Activated T-cell treated with anti-CD3 and anti-CD28 coated beads, Interleukin-2, amount 50 U/mL, for 24 hours (primary cell): ENCODE data around the gene SPEF2.
"Not testable (repeated sequence)": the region's sequence is repeated elsewhere in the genome, so short reads cannot be mapped to it uniquely, and the experiment has no call there.

Source experiments
- DNase-seq: peaks from one replicate; pipeline ENCODE4 v3.0.0-alpha.2; 2020
- H3K27ac Mint-ChIP-seq: 2 replicates; pipeline ENCODE4 v1.8.0; 2020; ENCODE audit warnings: mild to moderate bottlenecking, mixed read lengths
- H3K27me3 Mint-ChIP-seq: 2 replicates; pipeline ENCODE4 v1.8.0; 2020; ENCODE audit warnings: mixed read lengths
- H3K36me3 Mint-ChIP-seq: 2 replicates; pipeline ENCODE4 v1.8.0; 2020; ENCODE audit warnings: low read depth, mixed read lengths
- H3K4me1 Mint-ChIP-seq: 2 replicates; pipeline ENCODE4 v1.8.0; 2020; ENCODE audit warnings: low read depth, mixed read lengths
- H3K4me3 Mint-ChIP-seq: 2 replicates; pipeline ENCODE4 v1.8.0; 2020; ENCODE audit warnings: mild to moderate bottlenecking, moderate library complexity, mixed read lengths
- H3K9me3 Mint-ChIP-seq: 2 replicates; pipeline ENCODE4 v1.8.0; 2020; ENCODE audit warnings: mixed read lengths

Gene SPEF2

GRCh38 chr5:35847961-35848360, 230.3 kb downstream of the SPEF2 start:
- peaks cover 54% of the 10 kb centered on the region for H3K9me3 Mint-ChIP-seq
- H3K27me3 Mint-ChIP-seq: no peaks in the 10 kb centered on the region
- peaks cover 52% of the 10 kb centered on the region for H3K4me1 Mint-ChIP-seq
- DNase-seq: no peak
- H3K36me3 Mint-ChIP-seq: peaks cover 90% of the 10 kb centered on the region
- H3K4me3 Mint-ChIP-seq: no peak overlapping the region
- no peak overlapping the region for H3K27ac Mint-ChIP-seq

GRCh38 chr5:35849860-35850259, 232.2 kb downstream of the SPEF2 start:
- peaks cover 90% of the 10 kb centered on the region for H3K36me3 Mint-ChIP-seq
- H3K27me3 Mint-ChIP-seq: no peaks in the 10 kb centered on the region
- H3K9me3 Mint-ChIP-seq: peaks cover 37% of the 10 kb centered on the region
- H3K4me1 Mint-ChIP-seq: peaks cover 67% of the 10 kb centered on the region
- H3K27ac Mint-ChIP-seq: peak overlapping the region; percentile 63
- no peak for DNase-seq
- no peak overlapping the region for H3K4me3 Mint-ChIP-seq

- peaks cover 28% of the 10 kb centered on the region for H3K9me3 Mint-ChIP-seq
- peak overlapping the region; percentile 100 for H3K27ac Mint-ChIP-seq
- no peak for DNase-seq
- H3K4me3 Mint-ChIP-seq: peak overlapping the region; percentile 92
- no peaks in the 10 kb centered on the region for H3K27me3 Mint-ChIP-seq
- H3K36me3 Mint-ChIP-seq: peaks cover 89% of the 10 kb centered on the region
- H3K4me1 Mint-ChIP-seq: peaks cover 79% of the 10 kb centered on the region
Measured at GRCh38 chr5:35850967-35851680, 233.5 kb downstream of the SPEF2 start.

- no peaks in the 10 kb centered on the region for H3K27me3 Mint-ChIP-seq
- H3K36me3 Mint-ChIP-seq: peaks cover 84% of the 10 kb centered on the region
- DNase-seq: peak; percentile 77
- H3K9me3 Mint-ChIP-seq: peaks cover 19% of the 10 kb centered on the region
- peak overlapping the region; percentile 92 for H3K4me3 Mint-ChIP-seq
- H3K4me1 Mint-ChIP-seq: peaks cover 84% of the 10 kb centered on the region
- H3K27ac Mint-ChIP-seq: peak overlapping the region; percentile 100
Measured at GRCh38 chr5:35852084-35852734, 234.5 kb downstream of the SPEF2 start.

- DNase-seq: no peak
- peak overlapping the region; percentile 92 for H3K4me3 Mint-ChIP-seq
- no peaks in the 10 kb centered on the region for H3K27me3 Mint-ChIP-seq
- peaks cover 13% of the 10 kb centered on the region for H3K9me3 Mint-ChIP-seq
- peaks cover 84% of the 10 kb centered on the region for H3K36me3 Mint-ChIP-seq
- H3K4me1 Mint-ChIP-seq: peaks cover 87% of the 10 kb centered on the region
- peak overlapping the region; percentile 100 for H3K27ac Mint-ChIP-seq
Measured at GRCh38 chr5:35852773-35853172, 235.1 kb downstream of the SPEF2 start.

- peaks cover 87% of the 10 kb centered on the region for H3K4me1 Mint-ChIP-seq
- peaks cover 81% of the 10 kb centered on the region for H3K36me3 Mint-ChIP-seq
- peak overlapping the region; percentile 100 for H3K27ac Mint-ChIP-seq
Measured at GRCh38 chr5:35853631-35854030, 236.0 kb downstream of the SPEF2 start.

GRCh38 chr5:35854248-35854647, 236.6 kb downstream of the SPEF2 start:
- H3K4me1 Mint-ChIP-seq: peaks cover 91% of the 10 kb centered on the region
- DNase-seq: no peak
- peak overlapping the region; percentile 92 for H3K4me3 Mint-ChIP-seq
- H3K36me3 Mint-ChIP-seq: peaks cover 85% of the 10 kb centered on the region
- no peaks in the 10 kb centered on the region for H3K27me3 Mint-ChIP-seq
- H3K27ac Mint-ChIP-seq: peak overlapping the region; percentile 100
- peaks cover 7% of the 10 kb centered on the region for H3K9me3 Mint-ChIP-seq

More at GRCh38 chr5:35853631-35854030, 236.0 kb downstream of the SPEF2 start:
- Mint-ChIP-seq H3K27me3 (no peaks in the 10 kb centered on the region), H3K4me3 (peak overlapping the region; percentile 92), H3K9me3 (peaks cover 9% of the 10 kb centered on the region)
- peak; percentile 72 for DNase-seq

- Mint-ChIP-seq H3K27me3 (no peaks in the 10 kb centered on the region), H3K9me3 (peaks cover 5% of the 10 kb centered on the region), H3K36me3 (peaks cover 88% of the 10 kb centered on the region), H3K27ac (peak overlapping the region; percentile 100), H3K4me3 (peak overlapping the region; percentile 92), H3K4me1 (peaks cover 94% of the 10 kb centered on the region)
- no peak for DNase-seq
Measured at GRCh38 chr5:35855187-35855586, 237.5 kb downstream of the SPEF2 start.

GRCh38 chr5:35856186-35856764, 238.6 kb downstream of the SPEF2 start:
- not testable (repeated sequence) for H3K9me3 Mint-ChIP-seq, H3K27me3 Mint-ChIP-seq
- Mint-ChIP-seq H3K4me1 (peaks cover 94% of the 10 kb centered on the region), H3K4me3 (peak overlapping the region; percentile 92), H3K36me3 (peaks cover 88% of the 10 kb centered on the region), H3K27ac (peak overlapping the region; percentile 100)
- DNase-seq: peak; percentile 62

- H3K36me3 Mint-ChIP-seq: peaks cover 88% of the 10 kb centered on the region
- no peaks in the 10 kb centered on the region for H3K27me3 Mint-ChIP-seq
- peaks cover 94% of the 10 kb centered on the region for H3K4me1 Mint-ChIP-seq
- DNase-seq: no peak
- no peaks in the 10 kb centered on the region for H3K9me3 Mint-ChIP-seq
- H3K4me3 Mint-ChIP-seq: peak within 1 kb of the TSS; percentile 92
- peak within 1 kb of the TSS; percentile 100 for H3K27ac Mint-ChIP-seq
Measured at GRCh38 chr5:35856765-35857351, 239.2 kb downstream of the SPEF2 start, which contains the start of gene IL7R. TSS of gene IL7R (plus strand) at chr5:35856891. CDS start at chr5:35856978, 87 bp downstream.

- H3K4me1 Mint-ChIP-seq: peaks cover 94% of the 10 kb centered on the region
- peaks cover 91% of the 10 kb centered on the region for H3K36me3 Mint-ChIP-seq
- no peak for DNase-seq
- H3K27ac Mint-ChIP-seq: peak overlapping the region; percentile 100
- peak overlapping the region; percentile 92 for H3K4me3 Mint-ChIP-seq
- H3K27me3 Mint-ChIP-seq: no peaks in the 10 kb centered on the region
- H3K9me3 Mint-ChIP-seq: no peaks in the 10 kb centered on the region
Measured at GRCh38 chr5:35857606-35858205, 240.0 kb downstream of the SPEF2 start.

- H3K4me3 Mint-ChIP-seq: peak overlapping the region; percentile 92
- no peak for DNase-seq
- peaks cover 6% of the 10 kb centered on the region for H3K9me3 Mint-ChIP-seq
- peak overlapping the region; percentile 95 for H3K27ac Mint-ChIP-seq
- H3K27me3 Mint-ChIP-seq: no peaks in the 10 kb centered on the region
- peaks cover 91% of the 10 kb centered on the region for H3K36me3 Mint-ChIP-seq
- peaks cover 93% of the 10 kb centered on the region for H3K4me1 Mint-ChIP-seq
Measured at GRCh38 chr5:35859101-35859661, 241.5 kb downstream of the SPEF2 start.

- H3K4me3 Mint-ChIP-seq: peak overlapping the region; percentile 92
- H3K9me3 Mint-ChIP-seq: peaks cover 13% of the 10 kb centered on the region
- peaks cover 90% of the 10 kb centered on the region for H3K36me3 Mint-ChIP-seq
- no peaks in the 10 kb centered on the region for H3K27me3 Mint-ChIP-seq
- DNase-seq: no peak
- H3K27ac Mint-ChIP-seq: peak overlapping the region; percentile 95
- H3K4me1 Mint-ChIP-seq: peaks cover 91% of the 10 kb centered on the region
Measured at GRCh38 chr5:35860686-35861085, 243.0 kb downstream of the SPEF2 start.

GRCh38 chr5:35861718-35862117, 244.1 kb downstream of the SPEF2 start:
- peaks cover 92% of the 10 kb centered on the region for H3K36me3 Mint-ChIP-seq
- peak overlapping the region; percentile 95 for H3K27ac Mint-ChIP-seq
- peaks cover 91% of the 10 kb centered on the region for H3K4me1 Mint-ChIP-seq
- no peak for DNase-seq
- H3K27me3 Mint-ChIP-seq: no peaks in the 10 kb centered on the region
- peaks cover 13% of the 10 kb centered on the region for H3K9me3 Mint-ChIP-seq
- peak overlapping the region; percentile 92 for H3K4me3 Mint-ChIP-seq
